Stimulated activated CD4-positive, alpha-beta T cell treated with anti-CD3 and anti-CD28 coated beads, Interleukin-4, amount 100 ng/mL, for 4 hours (primary cell): ENCODE data around the gene SESN2.

Experiments used
- DNase-seq, 2 experiments: peaks; one replicate each; pipeline ENCODE4 v3.0.0-alpha.2; 2020

The SESN2 gene, protein sequence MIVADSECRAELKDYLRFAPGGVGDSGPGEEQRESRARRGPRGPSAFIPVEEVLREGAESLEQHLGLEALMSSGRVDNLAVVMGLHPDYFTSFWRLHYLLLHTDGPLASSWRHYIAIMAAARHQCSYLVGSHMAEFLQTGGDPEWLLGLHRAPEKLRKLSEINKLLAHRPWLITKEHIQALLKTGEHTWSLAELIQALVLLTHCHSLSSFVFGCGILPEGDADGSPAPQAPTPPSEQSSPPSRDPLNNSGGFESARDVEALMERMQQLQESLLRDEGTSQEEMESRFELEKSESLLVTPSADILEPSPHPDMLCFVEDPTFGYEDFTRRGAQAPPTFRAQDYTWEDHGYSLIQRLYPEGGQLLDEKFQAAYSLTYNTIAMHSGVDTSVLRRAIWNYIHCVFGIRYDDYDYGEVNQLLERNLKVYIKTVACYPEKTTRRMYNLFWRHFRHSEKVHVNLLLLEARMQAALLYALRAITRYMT

GRCh38 chr1:28259252-28259933 is at the start of gene SESN2:
SESN2 (plus strand) TSS chr1:28259518; CDS start chr1:28259848, 330 bp downstream.
- DNase-seq = peak; percentile 98 to 100

- no peak for DNase-seq
Measured at GRCh38 chr1:28209700-28210099, 49.6 kb upstream of the SESN2 start.

- DNase-seq = no peak
Measured at GRCh38 chr1:28213315-28213714, 46.0 kb upstream of the SESN2 start.

- no peak for DNase-seq
Measured at GRCh38 chr1:28229089-28229488, 30.2 kb upstream of the SESN2 start.

DNA sequence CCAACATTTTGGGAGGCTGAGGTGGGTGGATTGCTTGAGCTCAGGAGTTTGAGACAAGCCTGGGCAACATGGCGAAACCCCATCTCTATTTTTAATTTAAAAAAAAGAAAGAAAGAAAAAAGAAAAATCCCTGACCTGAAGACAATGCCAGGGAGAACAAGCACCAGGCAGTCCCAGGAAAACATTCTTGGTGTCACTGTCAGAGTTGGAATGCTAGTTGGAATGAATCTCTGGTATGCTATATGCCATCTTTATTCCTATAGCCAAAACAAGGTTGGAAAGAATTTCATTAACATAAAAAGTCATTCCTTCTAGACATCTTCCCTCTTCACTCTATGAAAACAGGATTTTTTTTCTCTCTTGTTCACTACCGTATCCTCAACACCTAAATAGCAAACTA is 29.3 kb upstream of the SESN2 start:
- DNase-seq = no peak

DNA sequence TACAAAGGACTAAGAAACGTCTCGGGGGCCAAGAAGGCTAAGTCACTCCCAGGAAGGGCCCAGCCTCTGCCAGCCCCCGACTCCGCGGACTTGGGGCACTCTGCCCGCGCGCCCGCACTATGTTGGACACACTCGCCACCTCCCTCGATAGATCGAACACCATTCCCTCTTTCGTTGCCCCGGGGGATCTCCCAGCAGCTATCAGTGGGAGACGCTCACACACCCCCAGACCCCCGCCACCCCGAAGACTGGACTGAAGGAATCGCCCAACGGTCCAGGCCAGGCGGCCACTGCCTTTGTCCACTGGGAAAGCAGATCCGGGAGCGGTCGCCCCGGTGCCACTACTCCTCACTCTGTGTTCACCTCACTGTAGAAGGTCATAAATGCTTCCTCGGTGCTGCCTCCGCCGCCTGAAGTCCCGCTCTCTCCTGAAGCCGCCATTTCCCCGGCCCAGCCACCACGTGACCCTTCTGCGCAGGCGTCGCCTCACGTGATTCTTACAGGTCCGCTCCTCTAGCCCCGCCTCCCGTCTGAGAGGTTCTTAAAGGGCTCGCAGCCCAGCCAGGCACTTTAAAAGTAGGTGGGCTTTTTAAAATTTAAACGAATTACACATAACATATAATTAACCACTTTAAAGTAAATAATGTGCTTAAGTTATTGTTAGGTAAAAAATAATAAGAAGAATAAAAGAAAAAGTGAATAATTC is 26.6 kb upstream of the SESN2 start, which contains the start of gene DNAJC8:
TSS of gene DNAJC8 (minus strand) at position 472 of the 706 bp plus-strand sequence. CDS start at position 441, 31 bp downstream.
- DNase-seq = peak; percentile 94 to 95

- DNase-seq = no peak
Measured at GRCh38 chr1:28233264-28233606, 26.1 kb upstream of the SESN2 start.

DNA sequence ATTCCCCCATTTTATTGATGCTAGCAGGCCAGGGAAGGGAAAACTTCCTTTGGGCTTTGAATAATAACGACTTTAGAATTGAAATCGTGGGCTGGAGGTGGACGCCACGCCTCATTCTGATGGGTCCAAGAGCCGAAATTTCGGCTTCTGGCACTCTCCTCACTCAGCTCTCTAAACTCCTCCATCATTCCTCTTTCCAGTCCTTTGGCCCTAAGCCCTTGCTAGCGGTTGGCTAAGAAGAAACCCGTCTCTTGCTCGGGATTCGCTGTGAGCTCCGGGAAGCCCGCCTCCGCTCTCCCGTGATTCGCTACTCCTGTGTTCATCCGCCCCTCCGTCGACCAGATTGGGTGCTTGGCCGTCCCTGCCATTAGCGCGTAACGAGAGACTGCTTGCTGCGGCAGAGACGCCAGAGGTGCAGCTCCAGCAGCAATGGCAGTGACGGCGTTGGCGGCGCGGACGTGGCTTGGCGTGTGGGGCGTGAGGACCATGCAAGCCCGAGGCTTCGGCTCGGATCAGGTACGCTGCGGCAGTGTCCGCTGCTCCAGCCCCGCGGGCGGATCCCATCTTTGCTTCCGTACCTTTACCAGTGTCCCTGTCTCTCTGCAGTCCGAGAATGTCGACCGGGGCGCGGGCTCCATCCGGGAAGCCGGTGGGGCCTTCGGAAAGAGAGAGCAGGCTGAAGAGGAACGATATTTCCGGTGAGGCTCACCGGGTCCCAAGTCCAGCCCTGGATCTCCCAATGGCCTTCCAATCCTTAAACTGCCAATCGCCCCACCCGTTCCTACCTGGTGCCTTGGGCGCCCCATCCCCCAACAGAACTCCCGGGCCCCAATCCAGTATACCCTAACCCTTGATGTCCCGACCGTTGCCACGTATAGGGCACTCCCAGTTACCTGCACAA is 23.3 kb upstream of the SESN2 start, which contains the start of gene ATP5IF1:
TSS of gene ATP5IF1 (plus strand) at position 370 of the 901 bp plus-strand sequence. CDS start at position 430, 60 bp downstream.
- DNase-seq = peak; percentile 89 to 94

GRCh38 chr1:28236656-28237322 is 22.5 kb upstream of the SESN2 start:
- DNase-seq = no peak

- no peak for DNase-seq
Measured at GRCh38 chr1:28239004-28239403, 20.3 kb upstream of the SESN2 start.

DNA sequence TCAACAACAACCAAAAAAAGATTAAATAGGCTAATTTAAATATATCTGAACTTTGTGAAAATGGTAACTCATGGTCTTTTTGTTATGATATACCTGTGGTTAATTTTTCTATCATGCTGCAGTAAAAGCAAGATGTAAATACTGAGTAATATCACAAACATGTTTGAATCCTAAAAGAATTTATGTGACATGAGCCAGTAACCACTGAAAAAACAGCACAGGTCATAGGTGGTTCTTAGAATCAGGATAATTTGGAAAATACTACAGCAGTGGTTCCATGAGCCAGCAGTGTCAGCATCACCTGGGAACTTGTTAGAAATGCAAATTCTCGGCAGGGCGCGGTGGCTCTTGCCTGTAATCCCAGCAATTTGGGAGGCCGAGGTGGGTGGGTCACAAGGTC is 19.3 kb upstream of the SESN2 start:
- no peak for DNase-seq

DNA sequence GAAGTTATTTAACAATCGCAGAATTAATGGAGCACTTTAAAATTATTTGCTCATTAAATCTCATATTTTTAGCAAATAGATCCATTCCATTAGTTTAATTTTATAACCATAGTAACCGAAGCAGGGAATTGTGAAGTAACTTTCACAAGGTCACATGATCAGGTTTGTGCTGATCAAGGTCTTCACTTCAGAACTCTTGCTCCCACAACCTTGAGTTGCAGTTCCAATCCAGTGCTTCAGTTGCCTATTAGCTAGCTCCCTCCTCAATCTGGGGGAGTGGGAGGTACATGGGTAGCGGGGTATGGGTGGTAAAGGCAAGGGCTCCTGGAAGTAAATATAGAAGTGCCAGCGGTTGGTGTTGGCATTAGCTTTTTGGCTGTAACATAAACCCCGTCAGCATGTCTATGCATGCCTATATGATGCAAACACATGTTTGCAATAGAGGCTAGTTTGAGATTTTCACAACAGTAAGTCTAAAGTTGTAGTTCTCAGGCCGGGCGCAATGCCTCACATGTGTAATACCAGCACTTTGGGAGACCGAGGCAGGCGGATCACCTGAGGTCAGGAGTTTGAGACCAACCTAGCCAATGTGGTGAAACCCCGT is 17.6 kb upstream of the SESN2 start:
- DNase-seq = no peak

DNA sequence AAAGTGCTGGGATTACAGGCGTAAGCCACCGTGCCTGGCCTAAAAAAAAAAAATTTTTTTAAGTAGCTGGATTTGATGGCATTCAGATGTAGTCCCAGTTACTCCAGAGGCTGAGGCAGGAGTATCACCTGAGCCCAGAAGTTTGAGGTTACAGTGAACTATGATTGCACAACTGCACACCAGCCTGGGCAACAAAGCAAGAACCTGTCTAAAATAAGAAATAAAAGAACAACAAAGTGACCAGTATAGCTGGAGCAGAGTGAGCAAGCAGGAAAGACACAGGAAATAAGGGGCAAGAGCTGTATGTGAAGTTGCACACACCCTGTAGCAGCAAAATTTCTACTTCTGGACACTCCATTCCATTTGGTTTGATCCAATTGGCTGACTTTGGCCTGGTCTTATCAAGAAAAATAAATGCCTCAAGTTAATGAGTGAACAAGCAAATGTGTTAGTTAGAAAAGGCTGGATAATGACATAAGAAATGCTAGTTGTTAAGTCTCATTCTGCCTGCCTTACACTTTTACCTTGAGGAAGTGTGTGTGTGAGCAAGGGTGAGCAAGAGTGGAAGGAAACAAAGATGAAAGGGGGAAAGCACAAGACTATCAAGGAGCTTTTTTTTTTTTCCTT is 15.5 kb upstream of the SESN2 start:
- DNase-seq = no peak

- no peak for DNase-seq
Measured at GRCh38 chr1:28244549-28245251, 14.6 kb upstream of the SESN2 start.

DNA sequence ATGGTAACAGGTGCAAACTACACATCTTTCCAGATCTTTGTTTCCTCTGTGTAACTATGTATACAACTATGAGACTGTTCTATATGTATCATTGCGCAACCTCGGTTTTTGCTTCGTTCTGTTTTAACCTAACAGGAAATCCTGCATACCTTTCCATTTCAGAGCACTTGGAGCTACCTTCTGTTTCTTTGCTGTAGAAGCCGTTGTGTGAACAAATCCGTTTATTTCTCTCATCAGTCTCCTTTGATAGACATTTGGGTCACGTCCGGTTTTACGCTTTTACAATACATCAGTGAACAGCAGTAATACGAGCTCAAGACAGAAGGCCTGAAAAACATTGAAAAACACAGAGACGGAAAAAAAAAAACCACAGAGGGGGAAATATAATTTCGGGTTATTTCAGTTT is 12.9 kb upstream of the SESN2 start:
- DNase-seq = no peak

DNA sequence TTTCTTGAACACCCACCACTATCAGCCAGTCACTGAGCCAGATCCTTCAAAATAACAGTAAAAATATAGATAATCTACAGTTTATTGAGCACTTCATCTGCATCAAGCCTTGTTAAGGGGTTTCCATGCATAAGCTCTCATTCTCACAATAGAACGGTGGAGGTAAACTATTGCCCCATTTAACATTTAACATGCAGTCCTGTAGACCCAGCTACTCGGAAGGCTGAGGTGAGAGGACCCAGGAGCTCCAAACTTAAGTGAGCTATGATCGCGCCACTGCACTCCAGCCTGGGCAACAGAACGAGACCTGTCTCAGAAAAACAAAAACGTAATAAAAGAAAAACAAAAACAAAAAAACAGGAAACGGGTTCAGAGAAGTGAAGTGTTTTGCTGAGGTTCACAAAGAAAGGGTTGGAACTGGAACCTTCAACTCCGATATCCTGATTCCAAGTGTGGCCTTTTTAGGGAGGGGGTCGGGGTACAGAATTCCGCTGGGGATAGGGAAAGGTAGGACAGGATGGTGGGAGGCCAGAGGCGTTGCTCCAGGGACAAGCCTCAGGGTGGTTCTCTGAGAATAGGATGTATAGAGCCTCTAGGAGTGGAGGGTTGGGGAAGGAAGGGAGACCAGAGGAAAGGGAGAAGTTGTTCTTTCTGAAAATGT is 11.6 kb upstream of the SESN2 start:
- DNase-seq = no peak

- peak; percentile 68 to 73 for DNase-seq
Measured at GRCh38 chr1:28248273-28249012, 10.9 kb upstream of the SESN2 start.

GRCh38 chr1:28249013-28249865 is 10.1 kb upstream of the SESN2 start:
- peak in 1 of 2 experiments; percentile 31 for DNase-seq
